ENCODE results near the gene KCNQ2.

The KCNQ2 gene

DNA sequence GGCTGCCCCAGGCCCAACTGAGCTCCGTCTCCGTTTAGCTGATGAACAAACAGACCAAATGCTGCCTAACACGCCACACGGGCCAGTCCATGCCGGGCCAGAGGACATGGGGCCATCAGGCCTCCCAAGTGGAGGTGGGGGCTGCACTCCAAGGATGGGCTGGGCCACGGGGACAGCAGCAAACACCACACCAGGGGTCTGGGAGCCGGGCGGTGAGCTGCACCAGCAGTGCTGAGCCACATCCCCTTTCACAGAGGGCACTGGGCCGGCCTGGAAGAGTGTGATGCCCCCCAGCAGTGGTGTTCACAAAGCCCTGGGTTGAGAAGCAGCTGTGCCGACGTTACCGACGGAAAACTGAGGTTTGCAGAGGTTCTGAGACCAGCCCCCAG lies 2.7 kb downstream of the KCNQ2 start:
- no peak for DNase-seq

DNA sequence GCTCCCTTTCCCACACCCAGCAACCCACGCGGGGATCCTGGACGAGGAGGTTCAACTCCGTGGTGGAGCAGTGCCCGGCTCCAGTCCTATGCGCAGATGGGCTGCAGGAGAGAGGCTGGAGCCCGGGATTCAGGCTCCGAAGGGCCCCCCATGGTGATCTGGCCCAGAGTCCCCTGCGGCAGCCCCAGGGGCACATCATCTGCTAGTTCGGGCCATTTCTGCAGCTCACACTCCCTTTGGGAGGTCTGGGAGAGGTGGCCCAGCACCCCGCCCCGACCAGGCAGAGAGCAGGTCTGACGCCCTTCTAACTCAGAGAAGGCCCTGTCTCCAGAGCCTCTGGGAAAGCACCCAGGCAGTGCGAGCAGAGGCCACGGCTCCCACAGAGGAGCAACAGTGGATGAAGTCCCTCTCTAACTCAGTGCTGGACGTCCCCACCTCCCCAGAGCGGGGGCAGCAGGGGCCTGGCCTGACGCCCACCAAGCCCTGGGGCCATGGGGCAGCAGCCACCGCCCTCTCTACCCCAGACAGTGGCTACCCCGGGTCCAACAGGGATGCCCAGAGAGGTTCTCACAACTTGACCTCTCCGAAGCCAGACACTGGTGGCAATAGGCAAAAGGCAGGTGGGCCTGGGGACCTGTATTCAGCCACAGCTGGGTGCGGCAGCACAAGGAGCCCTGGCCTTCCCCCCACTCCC lies 3.3 kb downstream of the KCNQ2 start:
- no peak for DNase-seq

DNA sequence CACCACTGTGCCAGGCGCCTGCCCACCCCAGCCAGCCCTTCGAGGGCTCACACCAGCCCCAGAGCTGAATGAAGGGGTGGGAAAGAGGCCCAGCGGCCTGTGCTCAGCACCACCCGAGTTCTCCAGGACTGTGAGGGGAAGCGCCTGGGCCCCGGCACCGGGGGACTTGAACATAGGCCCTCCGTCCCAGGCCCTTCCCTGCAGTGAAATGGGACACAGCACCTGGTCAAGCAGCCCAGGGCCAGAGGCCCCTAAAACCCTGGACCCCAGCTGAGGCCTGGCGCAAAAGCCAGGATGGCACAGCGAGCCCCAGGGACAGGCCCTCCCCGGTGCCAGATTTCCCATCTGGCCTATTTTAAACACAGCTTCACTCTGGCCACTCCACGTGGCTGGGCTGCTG lies 4.0 kb downstream of the KCNQ2 start:
- no peak for DNase-seq

DNA sequence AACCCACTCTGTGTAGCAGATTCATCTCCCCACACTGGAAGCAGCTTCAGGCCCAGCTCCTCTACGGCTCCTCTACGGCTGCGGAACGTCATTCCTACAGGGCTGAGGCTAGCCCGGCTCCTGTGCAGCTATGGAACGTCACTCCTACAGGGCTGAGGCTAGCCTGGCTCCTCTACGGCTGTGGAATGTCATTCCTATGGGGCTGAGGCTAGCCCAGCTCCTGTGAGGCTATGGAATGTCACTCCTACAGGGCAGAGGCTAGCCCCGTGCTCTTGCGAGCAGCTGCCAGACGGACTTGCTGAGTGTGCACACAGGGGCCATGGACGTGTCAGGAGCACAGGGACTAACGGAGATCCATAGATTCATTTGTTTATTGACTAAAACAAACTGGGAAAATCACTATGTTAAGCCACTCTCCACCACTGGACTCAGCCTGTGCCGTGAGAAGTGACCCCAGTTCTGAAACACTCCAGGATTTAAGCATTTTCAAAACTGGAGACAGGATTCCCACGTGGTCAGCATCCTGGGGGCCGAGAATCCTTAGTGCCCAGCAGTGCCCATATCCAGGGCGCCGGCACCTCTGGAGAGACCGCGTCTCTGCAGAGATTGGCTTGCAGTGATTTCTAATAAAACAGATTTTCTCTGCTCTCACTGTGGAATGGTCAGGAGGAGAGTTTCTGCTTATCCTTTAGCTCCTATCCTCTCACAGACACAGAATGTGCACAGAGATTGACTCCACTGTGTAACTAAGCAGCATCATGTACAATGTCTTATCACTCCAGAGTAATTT lies 5.0 kb downstream of the KCNQ2 start:
- no peak for DNase-seq

DNA sequence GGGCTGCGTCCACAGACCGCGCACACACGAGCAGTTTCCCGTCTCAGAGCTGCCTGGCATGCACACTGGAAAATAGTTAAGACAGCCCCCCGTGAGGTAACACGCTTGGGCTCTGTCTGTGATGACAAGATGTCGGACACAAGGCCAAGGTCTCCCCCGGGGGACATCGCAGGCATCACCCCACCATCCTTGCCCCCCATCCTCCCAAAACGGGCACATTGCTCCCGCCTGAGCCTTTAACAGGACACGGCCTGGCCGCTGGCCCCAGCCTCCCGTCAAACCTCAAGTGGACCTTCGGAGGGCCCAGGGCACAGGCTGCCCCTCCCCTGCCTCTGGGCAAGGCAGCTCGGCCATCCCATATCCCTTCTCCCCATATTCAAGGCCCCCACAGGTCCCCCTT lies 5.6 kb downstream of the KCNQ2 start:
- DNase-seq, result no peak

DNA sequence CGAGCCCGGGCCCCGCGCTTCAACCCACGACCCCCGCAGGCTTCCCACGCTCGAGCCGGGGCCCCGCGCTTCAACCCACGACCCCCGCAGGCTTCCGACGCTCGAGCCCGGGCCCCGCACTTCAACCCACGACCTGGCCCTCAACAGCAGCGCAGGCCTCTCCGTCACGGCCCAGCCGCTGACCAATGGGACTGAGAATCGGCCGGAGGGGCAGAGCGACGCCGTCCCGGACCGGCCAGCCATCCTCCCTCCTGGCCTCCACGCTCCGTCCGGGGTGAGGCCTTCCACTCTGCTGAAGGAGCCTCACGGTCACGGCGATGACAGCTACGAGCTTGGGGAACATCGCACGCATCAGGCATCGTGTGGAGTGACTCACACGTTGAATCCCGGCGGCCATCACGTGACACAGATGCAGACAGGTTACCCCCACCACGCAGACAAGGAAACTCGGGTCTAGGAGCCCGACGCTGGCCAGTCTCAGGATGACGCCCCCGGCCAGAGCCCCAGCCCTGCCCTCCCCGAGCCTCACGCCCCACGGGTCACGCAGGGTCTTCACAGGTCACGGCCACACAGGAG lies 6.1 kb downstream of the KCNQ2 start:
- DNase-seq, result no peak

DNA sequence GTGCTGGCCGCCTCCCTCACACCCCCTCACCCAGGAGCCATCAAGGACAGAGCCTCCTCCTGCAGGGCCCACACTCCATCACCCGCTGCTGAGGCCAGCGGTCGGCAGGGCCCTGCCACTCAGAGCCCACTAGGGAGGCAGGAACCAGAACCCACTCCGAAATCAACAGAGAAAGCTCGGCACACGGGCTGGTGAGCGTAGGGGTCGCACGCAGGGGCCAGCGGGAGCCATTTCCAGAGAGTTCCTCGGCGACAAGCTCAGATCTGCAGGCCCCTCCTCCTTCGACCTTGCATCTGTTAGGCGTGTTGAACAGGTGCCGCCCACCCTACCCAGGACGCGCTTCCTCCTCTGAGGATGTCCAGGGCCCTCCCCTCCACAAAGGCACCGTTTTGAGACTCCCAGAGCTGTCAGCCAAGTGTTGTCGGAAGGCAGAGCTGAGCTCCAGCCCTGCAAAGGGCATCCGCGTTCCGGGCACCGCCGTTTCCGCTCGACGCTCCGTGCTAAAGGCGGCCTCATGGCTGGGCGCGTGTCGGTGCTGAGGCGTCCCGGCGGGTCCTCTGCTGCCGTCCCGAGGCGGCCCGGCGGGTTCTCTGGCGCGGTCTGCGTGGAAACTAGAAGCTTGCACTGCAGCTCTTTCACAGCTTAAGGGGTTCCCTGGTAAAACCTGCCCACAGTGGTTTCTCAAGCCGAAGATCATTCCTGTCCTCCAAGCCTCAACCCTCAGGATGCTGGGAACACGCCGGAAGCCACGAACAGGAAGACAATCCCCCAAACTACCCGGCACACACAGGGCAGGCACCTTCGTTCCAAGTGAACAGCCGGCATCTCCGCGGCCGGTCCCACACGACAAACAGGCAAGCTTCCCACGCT lies 6.8 kb downstream of the KCNQ2 start:
- no peak for DNase-seq

DNA sequence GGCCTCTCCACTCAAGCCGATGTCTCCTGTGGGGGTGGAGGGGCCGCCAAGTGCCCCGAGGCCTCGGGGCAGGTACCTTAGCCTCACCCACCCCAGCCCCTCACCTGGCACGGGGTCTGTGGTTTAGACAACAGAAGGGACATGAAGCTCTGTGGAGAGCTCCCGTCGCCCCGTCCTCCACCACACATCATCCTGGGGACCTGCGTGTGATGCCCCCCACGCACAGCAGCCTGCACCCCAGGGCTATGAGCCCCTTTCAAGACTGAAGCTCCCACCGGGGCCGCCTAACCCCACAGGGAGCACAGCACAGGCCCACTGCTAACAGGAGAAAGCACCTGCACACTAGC lies 8.2 kb downstream of the KCNQ2 start:
- DNase-seq, result no peak

DNA sequence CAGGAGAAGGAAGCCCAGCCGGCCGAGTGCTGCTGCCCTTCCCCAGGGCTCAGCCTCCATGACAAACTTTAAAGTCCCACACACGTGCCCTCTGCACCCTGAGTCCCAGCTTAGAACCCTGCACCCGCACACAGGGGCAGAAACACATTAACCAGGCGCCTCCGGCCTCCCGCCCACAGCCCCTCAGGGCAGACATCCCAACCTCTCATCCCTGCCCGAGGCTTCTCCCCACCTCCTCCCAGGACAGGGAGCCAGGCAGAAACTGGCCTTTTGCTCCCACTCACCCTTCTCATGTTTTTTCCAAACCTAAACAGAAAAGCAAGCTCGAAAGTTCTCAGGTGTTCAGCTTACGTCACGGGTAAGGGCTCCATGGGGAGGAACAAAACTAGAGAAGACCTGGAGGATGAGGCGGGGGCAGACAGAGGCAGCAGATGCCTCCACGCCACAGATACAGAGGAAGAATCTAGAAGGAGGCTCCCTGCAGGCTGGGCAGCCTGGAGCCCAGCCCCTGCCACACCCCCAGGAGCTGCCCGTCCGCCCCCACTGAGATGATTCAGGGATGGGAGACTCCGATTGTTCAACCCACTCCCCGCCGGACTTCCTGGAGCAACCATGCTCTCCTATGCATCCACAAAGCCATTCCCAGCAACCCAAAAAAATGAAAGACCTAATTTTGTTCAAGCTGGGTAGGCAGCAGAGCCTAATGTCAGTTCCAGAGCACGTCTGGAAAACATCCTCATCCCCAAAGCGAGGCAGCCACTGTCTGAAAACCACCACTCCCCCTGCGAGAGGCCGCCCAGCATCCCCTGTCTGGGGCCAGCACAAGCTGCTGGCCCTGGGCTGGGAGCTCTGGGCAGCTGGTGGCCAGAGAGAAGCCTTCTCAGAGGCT lies 8.8 kb downstream of the KCNQ2 start:
- DNase-seq, result no peak

DNA sequence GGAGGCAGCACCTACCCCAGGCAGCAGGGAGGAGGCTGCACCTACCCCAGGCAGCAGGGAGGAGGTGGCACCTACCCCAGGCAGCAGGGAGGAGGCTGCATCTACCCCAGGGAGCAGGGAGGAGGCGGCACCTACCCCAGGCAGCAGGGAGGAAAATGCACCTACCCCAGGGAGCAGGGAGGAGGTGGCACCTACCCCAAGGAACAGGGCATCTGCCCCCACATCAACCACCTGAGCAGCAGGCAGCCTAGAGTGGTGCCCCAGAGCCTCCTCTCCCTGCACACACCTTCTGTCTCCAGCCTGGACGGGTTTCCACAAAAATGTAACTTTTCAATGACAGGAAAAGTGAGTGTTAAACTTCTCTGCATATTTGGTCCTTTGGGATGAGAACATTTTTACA lies 10.2 kb downstream of the KCNQ2 start:
- DNase-seq, result no peak

DNA sequence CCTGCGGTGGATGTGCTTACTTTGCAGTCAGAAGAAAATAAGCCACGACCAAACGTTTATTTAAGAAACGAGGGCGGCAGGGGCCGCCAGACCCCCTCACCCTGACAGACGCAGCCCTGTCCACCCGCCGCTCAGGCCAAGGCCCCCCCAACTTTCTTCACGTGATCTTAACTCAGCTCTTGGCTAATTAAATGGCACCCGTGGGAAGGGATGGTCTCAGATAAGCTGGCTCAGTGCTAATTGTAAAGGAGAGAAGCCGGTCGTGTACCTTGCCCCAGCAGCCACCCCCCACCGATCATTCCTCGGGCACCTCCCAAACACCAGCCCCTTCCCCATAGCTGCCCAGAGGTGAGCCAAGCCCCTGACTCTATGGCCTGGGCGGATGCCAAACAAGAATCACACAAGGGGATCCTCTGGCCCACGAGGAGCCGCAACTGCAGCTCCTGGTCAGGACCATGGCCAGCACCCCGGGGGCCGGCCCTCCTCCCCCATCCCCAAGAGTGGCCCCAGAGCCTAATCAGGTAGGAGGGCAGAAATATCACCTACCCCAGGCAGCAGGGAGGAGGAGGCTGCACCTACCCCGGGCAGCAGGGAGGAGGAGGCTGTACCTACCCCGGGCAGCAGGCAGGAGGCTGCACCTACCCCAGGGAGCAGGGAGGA lies 11.2 kb downstream of the KCNQ2 start:
- no peak for DNase-seq

DNA sequence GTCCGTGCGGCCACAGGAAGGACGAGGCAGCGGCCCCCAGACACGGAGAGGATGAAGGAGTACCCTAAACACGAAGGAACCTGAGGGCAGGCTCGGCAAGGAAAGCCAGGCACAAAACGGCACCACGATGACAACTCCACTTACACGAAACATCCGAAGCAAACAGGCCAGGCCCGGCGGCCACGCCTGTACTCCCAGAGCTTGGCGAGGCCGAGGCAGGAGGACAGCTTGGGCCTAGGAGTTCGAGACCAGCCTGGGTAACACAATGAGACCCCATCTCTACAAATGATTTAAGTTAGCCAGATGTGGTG lies 13.4 kb downstream of the KCNQ2 start:
- DNase-seq, result no peak

DNA sequence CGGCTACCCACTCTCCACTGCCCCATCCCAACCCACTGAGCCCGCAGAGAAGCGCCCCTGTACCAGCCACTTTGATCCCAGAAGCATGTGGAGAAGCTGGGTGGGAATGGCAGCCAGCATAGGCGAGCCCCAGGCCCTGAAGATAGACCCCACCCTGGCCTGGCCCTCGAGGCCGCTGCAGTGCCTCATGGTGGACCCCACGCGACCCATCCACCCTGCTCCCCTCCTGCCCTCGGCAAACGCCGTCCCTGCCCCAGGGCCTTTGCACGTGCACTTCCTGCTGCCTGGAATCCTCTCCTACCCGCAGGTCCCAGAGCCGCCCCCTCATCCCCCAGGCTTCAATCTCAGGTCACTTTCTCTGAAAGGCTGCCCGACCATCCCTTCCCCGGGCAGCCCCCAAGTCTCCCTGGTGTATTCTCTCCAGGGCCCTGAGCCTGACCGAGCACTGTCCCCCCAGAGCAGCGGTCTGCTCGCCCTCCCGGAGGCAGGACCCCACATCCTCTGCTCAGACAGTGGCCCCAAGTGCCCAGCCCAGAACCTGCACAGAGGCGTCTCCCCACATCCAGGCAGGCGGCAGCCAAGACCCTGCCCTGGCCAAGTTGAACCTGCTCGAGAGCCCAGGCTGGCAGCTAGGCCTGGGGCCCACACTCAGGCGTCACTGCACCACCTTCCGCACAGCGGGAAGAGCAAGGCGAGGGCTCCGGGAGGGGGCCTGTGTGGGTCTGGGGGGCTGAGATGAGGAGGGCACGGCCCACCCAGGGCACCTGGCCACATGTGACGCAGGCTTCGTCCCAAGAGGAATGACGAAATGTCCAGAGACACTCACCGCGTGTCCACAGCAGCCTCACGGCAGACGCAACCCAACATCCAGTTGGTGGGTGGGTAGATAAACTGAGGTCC lies 14.0 kb downstream of the KCNQ2 start:
- DNase-seq, result no peak

DNA sequence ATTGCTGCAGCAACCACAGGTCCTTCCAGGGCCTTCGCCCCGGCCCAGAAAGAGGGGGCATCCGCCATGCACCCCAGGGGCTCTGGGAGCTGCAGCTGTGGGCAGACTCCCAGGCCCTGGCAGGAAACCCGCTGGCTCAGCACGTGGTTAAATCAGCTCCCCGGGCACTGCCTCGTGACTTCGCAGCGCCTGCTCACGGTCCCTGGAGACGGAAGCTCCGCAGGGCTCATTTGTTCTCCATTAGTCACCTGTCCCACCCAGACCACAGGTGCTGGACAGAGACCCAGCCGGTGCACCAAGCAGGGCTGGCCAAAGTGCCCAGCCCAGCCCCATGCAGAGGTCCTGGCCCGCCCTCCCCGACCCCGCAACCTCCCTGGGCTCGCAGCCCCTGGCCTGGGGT lies 14.7 kb downstream of the KCNQ2 start:
- no peak for DNase-seq

DNA sequence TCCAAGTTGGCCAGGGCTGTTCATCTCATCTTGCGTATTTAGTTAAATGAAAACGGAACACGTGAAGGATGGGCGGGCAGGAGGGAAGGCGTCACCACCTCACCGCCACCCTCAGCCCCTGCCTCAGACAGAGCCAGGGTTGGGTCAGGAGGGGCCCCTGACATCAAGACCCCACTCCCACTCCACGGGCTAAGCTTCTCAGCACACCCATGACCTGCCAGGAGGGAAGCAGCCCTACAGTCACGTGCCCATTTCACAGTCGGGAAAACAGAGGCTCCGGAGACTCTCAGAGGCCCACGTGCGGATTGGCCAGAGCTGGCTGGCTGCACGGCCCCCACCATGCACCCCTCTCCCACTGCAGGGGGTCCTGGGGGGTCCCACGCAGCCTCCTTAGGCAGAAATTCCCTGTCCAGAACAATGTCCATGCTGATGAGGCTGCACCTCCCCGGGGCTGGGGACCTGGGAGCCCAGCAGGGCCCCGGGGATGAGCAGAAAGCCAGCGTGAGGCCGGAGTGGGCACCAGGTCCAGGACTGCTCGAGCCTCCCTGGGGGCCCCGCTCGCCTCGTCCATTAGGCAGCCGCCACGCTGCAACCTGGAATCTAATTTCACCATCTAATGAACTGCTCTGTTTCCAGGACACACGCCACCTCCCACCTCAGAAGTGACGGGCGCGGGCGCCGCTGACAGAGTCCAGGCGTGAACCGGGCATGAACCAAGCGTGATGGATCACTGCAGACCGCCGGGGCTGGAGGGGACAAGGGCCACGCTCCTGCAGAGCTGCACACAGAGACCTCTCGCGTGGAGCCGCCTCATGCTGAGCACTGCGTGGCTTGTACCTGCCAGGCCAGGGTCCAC lies 15.8 kb downstream of the KCNQ2 start:
- no peak for DNase-seq

DNA sequence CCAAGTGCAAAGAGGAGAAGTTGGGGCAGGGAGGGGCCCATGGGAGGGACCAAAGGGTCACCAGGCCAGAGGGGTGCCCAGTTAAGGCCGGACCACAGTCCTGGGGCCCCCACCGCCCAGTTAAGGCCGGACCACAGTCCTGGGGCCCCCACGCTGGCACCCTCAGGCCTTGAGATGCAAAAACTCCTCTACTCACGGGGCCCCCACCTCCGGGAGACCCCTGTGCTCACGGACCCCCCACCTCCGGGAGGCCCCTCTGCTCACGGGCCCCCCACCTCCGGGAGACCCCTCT lies 16.9 kb downstream of the KCNQ2 start:
- DNase-seq, result no peak

DNA sequence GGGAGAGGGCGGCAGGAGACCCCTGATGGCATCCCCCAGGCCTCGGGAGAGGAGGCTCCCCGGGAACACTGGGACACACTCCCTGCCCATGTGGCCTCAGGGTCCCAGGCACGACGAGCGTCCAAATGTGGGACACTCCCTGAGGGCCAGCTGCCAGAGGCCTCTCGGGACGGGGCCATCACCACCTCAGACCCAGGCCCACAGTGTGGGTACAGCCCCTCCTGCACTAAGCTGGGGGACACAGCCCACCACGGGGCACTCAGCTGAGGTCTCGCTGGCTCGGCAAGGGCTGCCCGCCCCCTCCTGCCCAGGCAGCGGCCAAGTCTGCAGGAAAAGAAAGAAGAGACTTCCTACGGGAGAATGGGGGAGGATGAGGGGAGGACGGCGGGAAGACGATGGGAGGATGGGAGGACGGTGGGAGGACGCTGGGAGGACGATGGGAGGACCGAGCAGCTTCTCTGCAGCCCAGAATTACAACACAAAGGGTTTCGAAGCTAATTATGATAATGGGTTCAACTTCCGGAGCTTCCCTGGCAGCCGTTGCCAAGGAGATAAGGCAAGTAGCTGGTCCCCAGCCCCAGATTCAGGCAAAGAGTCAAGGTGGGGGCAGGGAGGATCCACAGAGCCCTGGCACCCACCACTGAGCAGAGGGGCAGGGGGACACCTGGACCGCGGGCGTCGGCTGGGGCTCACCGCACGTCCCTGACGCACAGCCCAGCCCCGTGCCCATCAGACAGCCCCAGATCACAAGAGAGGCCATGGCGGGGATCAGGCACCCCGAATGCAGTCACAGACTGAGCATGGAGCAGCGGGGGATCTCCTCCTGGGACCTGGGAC lies 17.5 kb downstream of the KCNQ2 start:
- DNase-seq, result no peak

DNA sequence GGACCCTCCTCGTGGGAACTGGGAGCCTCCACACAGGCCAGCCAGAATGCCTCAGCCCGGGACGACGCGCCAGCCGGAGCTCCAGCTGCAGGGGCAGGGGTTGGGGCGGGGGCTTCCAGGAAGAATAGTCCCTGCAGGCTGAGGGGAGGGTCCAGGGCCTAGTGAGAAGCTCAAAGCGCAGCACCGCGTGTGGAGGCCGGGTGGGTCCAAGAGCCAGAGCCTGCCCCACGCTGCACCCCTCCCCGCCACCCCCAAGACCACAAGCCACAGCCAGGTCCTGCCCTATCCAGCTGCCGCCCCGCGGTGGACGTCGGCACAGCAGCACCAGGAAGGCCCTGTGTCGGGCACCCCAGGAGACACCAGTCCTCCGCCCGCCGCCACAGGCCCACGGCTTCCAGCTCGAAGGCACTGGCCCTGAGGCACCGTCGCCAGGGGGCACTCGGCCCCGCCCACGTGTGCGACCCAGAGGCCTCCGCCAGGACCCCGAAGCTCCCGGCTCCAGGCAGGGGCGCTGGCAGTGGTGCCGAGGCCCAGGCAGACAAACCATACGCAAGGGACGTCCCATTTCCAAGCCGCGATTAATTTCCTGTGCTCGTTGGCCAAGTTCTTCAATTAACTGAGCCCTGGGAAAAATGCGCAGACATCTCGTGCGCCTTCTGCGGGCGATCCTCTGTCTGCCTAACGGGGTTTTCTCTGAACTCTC lies 19.5 kb downstream of the KCNQ2 start:
- DNase-seq, result no peak

DNA sequence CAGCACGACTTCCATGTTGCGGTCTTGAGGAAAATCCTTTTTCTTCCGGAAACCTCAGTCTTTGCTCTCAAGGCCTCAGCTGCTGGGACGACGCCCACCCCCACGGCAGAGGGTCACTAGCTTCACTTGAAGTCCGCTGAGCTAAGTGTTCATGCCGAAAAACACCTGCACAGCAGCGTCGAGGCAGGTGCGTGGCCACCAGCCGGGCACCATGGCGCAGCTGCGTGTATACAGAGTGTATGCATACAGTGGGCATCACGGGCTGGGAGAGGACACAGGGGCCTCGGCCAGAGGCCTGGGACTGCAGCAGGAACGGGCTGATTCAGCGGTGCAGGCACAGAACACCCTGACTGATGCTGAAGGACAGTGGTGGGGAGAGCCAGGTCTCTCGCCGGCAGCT lies 20.1 kb downstream of the KCNQ2 start:
- DNase-seq, result no peak

Data from activated CD4-positive, CD25-positive, alpha-beta regulatory T cell treated with anti-CD3 and anti-CD28 coated beads, Interleukin-2, amount 50 U/mL, for 72 hours (primary cell).